Measurements from ENCODE around the gene PMM1. TPM values are rescaled to one million over a fixed set of nuclear protein-coding genes. Genes with fewer than 3 reads are reported as not detected.

Gene PMM1
- total and polyA plus RNA-seq, 2 of the 13 experiments (the other 11 are each of a cell fraction or from before 2014, with no cell fraction given): 17.8 to 95.6 TPM

GRCh38 chr22:41585898-41586297 lies 3.7 kb downstream of the PMM1 start:
- BruUV-seq (replicated peaks): no TSS peak
- in situ Hi-C loops (cut with HindIII; ENCODE audit: extremely low pct_ligation_motif_present, low pct_unique_long_range_greater_than_20kb): no loop called here

GRCh38 chr22:41584881-41585280 lies 4.8 kb downstream of the PMM1 start:
- 91% methylated on average over 6 of the region's 6 CpGs for WGBS (ENCODE audit: low lambda C conversion rate)
- in situ Hi-C loops (cut with HindIII; ENCODE audit: extremely low pct_ligation_motif_present, low pct_unique_long_range_greater_than_20kb): no loop called here
- no peak for TF ChIP-seq FOXP1 (IDR thresholded peaks at IDR 0.05)
- TF ChIP-seq FOXP1 (CRISPR knock-in tag; IDR thresholded peaks at IDR 0.05): no peak
- no peak for TF ChIP-seq SRY (CRISPR knock-in tag; IDR thresholded peaks at IDR 0.05)
- no peak for TF ChIP-seq ZNF674 (CRISPR knock-in tag; IDR thresholded peaks at IDR 0.05; ENCODE audit: low read depth)
- no peak for TF ChIP-seq ZNF512B (CRISPR knock-in tag; IDR thresholded peaks at IDR 0.05; ENCODE audit: borderline replicate concordance)
- no peak for TF ChIP-seq SP4 (CRISPR knock-in tag; IDR thresholded peaks at IDR 0.05)
- no peak for TF ChIP-seq KLF15 (CRISPR knock-in tag; IDR thresholded peaks at IDR 0.05; ENCODE audit: borderline replicate concordance)

More at GRCh38 chr22:41585898-41586297, 3.7 kb downstream of the PMM1 start:
- H3K4me1 ChIP-seq (ENCODE audit: insufficient read depth, low read length): peaks cover 25% of the 10 kb centered on the region
- H3K36me3 ChIP-seq (replicated peaks in 1 of 2; ENCODE audit: control insufficient read depth in 1 of 2, insufficient read depth in 2 of 2, low read length in 2 of 2): peaks cover 6 to 31% of the 10 kb centered on the region in 2 experiments; a peak in 4 of 5 replicates
- no peak for TF ChIP-seq CSRNP2 (CRISPR knock-in tag; conservative IDR thresholded peaks at IDR 0.05; ENCODE audit: low read depth)
- TF ChIP-seq KLF9 (CRISPR knock-in tag; IDR thresholded peaks at IDR 0.05; ENCODE audit: low read depth): no peak
- TF ChIP-seq PRPF4 (IDR thresholded peaks at IDR 0.05; ENCODE audit: low read depth, low read length, poor library complexity, severe bottlenecking): peak; percentile 30
- no peak for TF ChIP-seq ASH2L (IDR thresholded peaks at IDR 0.05; ENCODE audit: insufficient read length, low read depth, low read length)
- no peak overlapping the region for H3K4me3 ChIP-seq (replicated peaks in 1 of 3; ENCODE audit: insufficient read depth in 1 of 3, low read depth in 2 of 3, low read length in 3 of 3)
- H3K9ac ChIP-seq (ENCODE audit: insufficient read depth, low read depth, low read length): no peak overlapping the region
- no peak overlapping the region for H3K27ac ChIP-seq (ENCODE audit: extremely low read length, insufficient read depth, low read length)
- ChIA-PET POLR2A (interaction anchor here (0.8 kb wide), 1 partner anchor 32 kb away, joined by 3 read pairs; no protein-coding TSS in a partner anchor), CTCF (ENCODE audit: low intra/inter-chr PET ratio, low total read pairs) (no interaction called here)
- FAIRE-seq: no peak
- intact Hi-C loops (cut with micrococcal nuclease; ENCODE audit: unreplicated experiment): loop anchor here (2.0 kb wide), 1 partner anchor 37 kb away; no protein-coding TSS in a partner anchor
- H3K9me3 ChIP-seq (ENCODE audit: low read length): no peaks in the 10 kb centered on the region
- no peak overlapping the region for H3K4me2 ChIP-seq (ENCODE audit: low read depth, low read length)
- ATAC-seq: no peak
- H3K79me2 ChIP-seq (ENCODE audit: insufficient read depth, low read length): peaks cover 10% of the 10 kb centered on the region
- H2AFZ ChIP-seq (ENCODE audit: low read length): no peak overlapping the region
- DNase-seq (ENCODE audit: low spot score): no peak
- 98% methylated on average over 7 of the region's 7 CpGs for WGBS (ENCODE audit: low lambda C conversion rate)
- H3K27me3 ChIP-seq (ENCODE audit: control insufficient read depth in 1 of 2, insufficient read depth in 2 of 2, low read length in 2 of 2): no peaks in the 10 kb centered on the region
- no peaks in the 10 kb centered on the region for H4K20me1 ChIP-seq (ENCODE audit: insufficient read depth, low read length)

More at GRCh38 chr22:41584881-41585280, 4.8 kb downstream of the PMM1 start:
- ChIA-PET POLR2A (interaction anchor here (1.3 kb wide), 1 partner anchor 35 kb away, joined by 3 read pairs; no protein-coding TSS in a partner anchor), CTCF (ENCODE audit: low intra/inter-chr PET ratio, low total read pairs) (no interaction called here)
- H3K4me2 ChIP-seq (ENCODE audit: low read depth, low read length): no peak overlapping the region
- intact Hi-C loops (cut with micrococcal nuclease; ENCODE audit: unreplicated experiment): no loop called here
- H3K9ac ChIP-seq (ENCODE audit: insufficient read depth, low read depth, low read length): no peak overlapping the region
- H2AFZ ChIP-seq (ENCODE audit: low read length): no peak overlapping the region
- no TSS peak for BruUV-seq (replicated peaks)
- no peak for ATAC-seq
- H3K9me3 ChIP-seq (ENCODE audit: low read length): no peaks in the 10 kb centered on the region
- H3K27ac ChIP-seq (ENCODE audit: extremely low read length, insufficient read depth, low read length): no peak overlapping the region
- H3K27me3 ChIP-seq (ENCODE audit: control insufficient read depth in 1 of 2, insufficient read depth in 2 of 2, low read length in 2 of 2): no peaks in the 10 kb centered on the region
- peaks cover 10% of the 10 kb centered on the region for H3K79me2 ChIP-seq (ENCODE audit: insufficient read depth, low read length)
- no peaks in the 10 kb centered on the region for H4K20me1 ChIP-seq (ENCODE audit: insufficient read depth, low read length)
- H3K4me3 ChIP-seq (replicated peaks in 1 of 3; ENCODE audit: insufficient read depth in 1 of 3, low read depth in 2 of 3, low read length in 3 of 3): no peak overlapping the region
- peaks cover 18% of the 10 kb centered on the region for H3K4me1 ChIP-seq (ENCODE audit: insufficient read depth, low read length)
- H3K36me3 ChIP-seq (replicated peaks in 1 of 2; ENCODE audit: control insufficient read depth in 1 of 2, insufficient read depth in 2 of 2, low read length in 2 of 2): peaks cover 9 to 37% of the 10 kb centered on the region in 2 experiments
- DNase-seq (ENCODE audit: low spot score): no peak
- no peak for FAIRE-seq

All from HepG2 (cell line).